GM23248 (cell line): ENCODE results near the gene WLS. TPM values are rescaled to one million over a fixed set of nuclear protein-coding genes. Genes with fewer than 3 reads are reported as not detected.

ENCODE experiments used
- DNase-seq: peaks from one replicate; pipeline ENCODE4 v3.0.0-alpha.2; 2015
- H2AFZ ChIP-seq: fragments of 200-600 bp; sonication (generic); 2 replicates; pipeline ENCODE4 v1.6.1; 2016; ENCODE audit warnings: antibody characterized with exemption
- H3F3A ChIP-seq: fragments of 200-600 bp; sonication (generic); 2 replicates; pipeline ENCODE4 v1.6.1; 2016; ENCODE audit warnings: mild to moderate bottlenecking, antibody characterized with exemption, mixed run types; ENCODE audit not compliant: insufficient read depth
- H3K27ac ChIP-seq: fragments of 200-600 bp; sonication (generic); 2 replicates; pipeline ENCODE4 v1.5.1; 2016; ENCODE audit warnings: mild to moderate bottlenecking
- H3K27me3 ChIP-seq: fragments of 200-600 bp; sonication (generic); replicated peaks from 2 replicates; pipeline ENCODE4 v1.6.1; 2016; ENCODE audit warnings: mild to moderate bottlenecking; ENCODE audit not compliant: insufficient read depth
- H3K36me3 ChIP-seq: fragments of 200-600 bp; sonication (generic); 2 replicates; pipeline ENCODE4 v1.6.1; 2016; ENCODE audit warnings: low read depth, mild to moderate bottlenecking
- H3K4me1 ChIP-seq: fragments of 200-600 bp; sonication (generic); 2 replicates; pipeline ENCODE4 v1.6.1; 2016; ENCODE audit warnings: mild to moderate bottlenecking; ENCODE audit not compliant: insufficient read depth
- H3K4me2 ChIP-seq: fragments of 200-600 bp; sonication (generic); one replicate; pipeline ENCODE4 v1.6.1; 2016; ENCODE audit warnings: mild to moderate bottlenecking; ENCODE audit not compliant: unreplicated experiment
- H3K4me3 ChIP-seq: fragments of 200-600 bp; sonication (generic); 2 replicates; pipeline ENCODE4 v1.5.1; 2016; ENCODE audit warnings: mild to moderate bottlenecking
- H3K79me2 ChIP-seq: fragments of 200-600 bp; sonication (generic); 2 replicates; pipeline ENCODE4 v1.6.1; 2016; ENCODE audit warnings: mild to moderate bottlenecking; ENCODE audit not compliant: insufficient read depth
- H3K9ac ChIP-seq: fragments of 200-600 bp; sonication (generic); 2 replicates; pipeline ENCODE4 v1.6.1; 2016; ENCODE audit warnings: mild to moderate bottlenecking
- H3K9me2 ChIP-seq: fragments of 200-600 bp; sonication (generic); 2 replicates; pipeline ENCODE4 v1.6.1; 2016; ENCODE audit warnings: mixed run types, mild to moderate bottlenecking, moderate library complexity; ENCODE audit not compliant: insufficient read depth
- H3K9me3 ChIP-seq: fragments of 200-600 bp; sonication (generic); one replicate; pipeline ENCODE4 v1.6.1; 2017; ENCODE audit warnings: low read depth
- H4K20me1 ChIP-seq: fragments of 200-600 bp; sonication (generic); 2 replicates; pipeline ENCODE4 v1.6.0; 2016; ENCODE audit not compliant: insufficient read depth
- EZH2 ChIP-seq: fragments of 200-600 bp; sonication (generic); IDR thresholded peaks from 2 replicates; pipeline ENCODE4 v1.6.1; 2018; ENCODE audit warnings: antibody characterized with exemption, mild to moderate bottlenecking; ENCODE audit not compliant: insufficient read depth, poor library complexity, severe bottlenecking
- EZH2phosphoT487 ChIP-seq: fragments of 200-600 bp; sonication (generic); IDR thresholded peaks from 2 replicates; pipeline ENCODE4 v1.6.1; 2018; ENCODE audit warnings: antibody characterized with exemption, moderate library complexity, mild to moderate bottlenecking, low read depth; ENCODE audit not compliant: insufficient read depth
- WGBS, 2 experiments: methylation state at CpG; one replicate each; pipeline ENCODE4 v1.1.6; 2015 to 2017; ENCODE audit warnings: low lambda C conversion rate in 2 of 2, low coverage in 1 of 2; ENCODE audit errors: missing lambda C conversion rate in 2 of 2; 5-methylcytosine and 5-hydroxymethylcytosine counted together
- in situ Hi-C: fragments of 300-500 bp; cut with MboI; formaldehyde crosslinking; loops from 2 replicates; pipeline ENCODE4 v1.15.0; 2020
- polyA plus RNA-seq: library from polyadenylated mRNA; unstranded; fragments of >200 nt; fragmentation: Nextera tagmentation; extraction: Ambion mirVana; gene quantifications from 2 replicates; pipeline ENCODE4 v1.2.1, GENCODE V29; 2016
- total RNA-seq: library from RNA; depleted of rRNA; stranded (reverse); fragments of >200 nt; shearing (Covaris generic); gene quantifications from 2 replicates; pipeline ENCODE4 v1.2.3, GENCODE V29; 2014

WLS gene
- total and polyA plus RNA-seq, 2 experiments from 2014 or later: 26.7 to 36.4 TPM

DNA sequence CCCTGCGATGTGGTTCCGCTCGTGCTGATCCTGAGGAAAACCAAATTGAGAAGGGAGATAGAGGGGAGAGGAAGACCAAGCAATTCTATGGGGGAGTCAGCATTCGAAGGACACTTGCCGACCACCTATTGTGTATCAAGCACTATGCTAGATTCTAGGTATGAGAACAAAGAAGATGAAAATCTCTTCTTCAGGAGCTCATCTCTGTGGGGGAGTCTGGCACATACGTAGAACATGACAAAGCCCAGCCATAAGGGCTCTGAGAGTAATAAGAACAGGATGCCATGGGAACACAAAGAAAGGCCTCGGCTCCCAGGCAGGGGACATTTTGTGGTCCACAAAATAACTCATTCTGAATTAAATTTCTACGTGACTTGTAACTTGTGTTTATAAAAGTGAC is 83.7 kb downstream of the WLS start:
- H3F3A ChIP-seq: 0 out of 2 replicates have a peak, but pooled peaks cover 4% of the 10 kb centered on the region
- no peak overlapping the region for H3K4me3 ChIP-seq
- no peak overlapping the region for H2AFZ ChIP-seq
- no peaks in the 10 kb centered on the region for H4K20me1 ChIP-seq
- no peak overlapping the region for H3K4me2 ChIP-seq
- TF ChIP-seq EZH2: no peak
- no peak for TF ChIP-seq EZH2phosphoT487
- no peaks in the 10 kb centered on the region for H3K9me3 ChIP-seq
- H3K36me3 ChIP-seq: peaks cover 9% of the 10 kb centered on the region; the same call in 1 of the 2 replicates
- WGBS, 2 experiments: 96 to 97% methylated on average over 8 of the region's 8 CpGs
- in situ Hi-C loops: no loop called here
- H3K27ac ChIP-seq: no peak overlapping the region
- H3K9me2 ChIP-seq: no peaks in the 10 kb centered on the region
- H3K9ac ChIP-seq: no peak overlapping the region
- H3K27me3 ChIP-seq: no peaks in the 10 kb centered on the region
- DNase-seq: no peak
- no peaks in the 10 kb centered on the region for H3K4me1 ChIP-seq
- no peaks in the 10 kb centered on the region for H3K79me2 ChIP-seq

GRCh38 chr1:68147534-68148171 is 84.7 kb downstream of the WLS start:
- in situ Hi-C loops: no loop called here
- Histone ChIP-seq H3K9me2 (no peaks in the 10 kb centered on the region), H3K79me2 (no peaks in the 10 kb centered on the region), H3K27me3 (no peaks in the 10 kb centered on the region), H3K36me3 (peaks cover 14% of the 10 kb centered on the region; the same call in 1 of the 2 replicates), H2AFZ (no peak overlapping the region), H3K27ac (no peak overlapping the region), H3K9me3 (no peaks in the 10 kb centered on the region), H3F3A (0 out of 2 replicates have a peak, but pooled peaks cover 4% of the 10 kb centered on the region), H3K4me1 (no peaks in the 10 kb centered on the region), H3K9ac (no peak overlapping the region), H3K4me3 (no peak overlapping the region), H3K4me2 (no peak overlapping the region), H4K20me1 (no peaks in the 10 kb centered on the region)
- TF ChIP-seq EZH2 (no peak), EZH2phosphoT487 (no peak)
- DNase-seq: no peak
- WGBS, 2 experiments: 85 to 88% methylated on average over 4 of the region's 4 CpGs

DNA sequence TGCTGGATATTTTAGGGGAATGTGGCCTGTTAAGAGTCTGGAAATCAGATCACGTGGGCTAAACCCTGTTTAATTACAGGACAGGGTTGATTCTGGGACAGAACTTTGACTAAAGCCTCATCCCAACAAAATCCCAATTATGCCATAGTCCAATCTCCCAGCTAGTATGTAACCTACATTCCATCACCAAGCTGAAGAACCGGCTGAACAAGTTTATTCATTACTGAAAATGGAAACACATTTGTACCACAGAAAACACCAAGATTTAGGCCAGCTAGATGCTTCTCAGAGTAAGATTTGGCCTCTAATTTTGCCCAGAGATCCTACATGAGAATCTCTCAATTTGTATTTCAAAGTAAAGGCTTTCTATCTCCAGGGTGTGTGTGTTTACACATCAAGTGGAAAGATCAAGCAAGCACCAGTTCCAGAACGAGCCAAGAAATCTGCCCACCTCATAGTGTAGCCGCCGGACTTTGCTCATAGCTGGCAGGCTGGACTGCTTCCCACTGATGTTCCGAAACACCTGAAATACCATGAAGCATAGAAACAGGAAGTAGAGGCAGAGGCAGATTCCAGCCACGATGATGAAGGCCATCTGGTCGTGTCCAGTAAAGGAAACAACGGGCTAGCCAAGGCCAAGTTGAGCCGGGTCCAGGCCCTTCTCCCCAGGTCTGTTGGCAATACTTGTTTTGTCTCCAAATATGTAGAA is 86.8 kb downstream of the WLS start:
- no peak for DNase-seq
- no peak overlapping the region for H2AFZ ChIP-seq
- H3K36me3 ChIP-seq: peaks cover 6% of the 10 kb centered on the region; the same call in 1 of the 2 replicates
- no peaks in the 10 kb centered on the region for H3K9me3 ChIP-seq
- H3K4me2 ChIP-seq: no peak overlapping the region
- WGBS, 2 experiments: 81 to 82% methylated on average over 10 of the region's 10 CpGs
- no peaks in the 10 kb centered on the region for H4K20me1 ChIP-seq
- no peak overlapping the region for H3K9ac ChIP-seq
- H3K79me2 ChIP-seq: no peaks in the 10 kb centered on the region
- H3K27me3 ChIP-seq: no peaks in the 10 kb centered on the region
- H3K27ac ChIP-seq: no peak overlapping the region
- H3F3A ChIP-seq: no peaks in the 10 kb centered on the region
- TF ChIP-seq EZH2: no peak
- no peak for TF ChIP-seq EZH2phosphoT487
- no peaks in the 10 kb centered on the region; the same call in 1 of the 2 replicates for H3K4me1 ChIP-seq
- no peaks in the 10 kb centered on the region for H3K9me2 ChIP-seq
- no peak overlapping the region for H3K4me3 ChIP-seq
- in situ Hi-C loops: no loop called here

- no peak for DNase-seq
- Histone ChIP-seq H3K9me2 (no peaks in the 10 kb centered on the region), H3K4me2 (no peak overlapping the region), H3K9ac (no peak overlapping the region), H4K20me1 (no peaks in the 10 kb centered on the region), H3K9me3 (no peaks in the 10 kb centered on the region), H2AFZ (no peak overlapping the region), H3K79me2 (no peaks in the 10 kb centered on the region), H3K27me3 (no peaks in the 10 kb centered on the region), H3K4me3 (no peak overlapping the region), H3K4me1 (no peaks in the 10 kb centered on the region; the same call in 1 of the 2 replicates), H3K36me3 (peaks cover 6% of the 10 kb centered on the region; the same call in 1 of the 2 replicates), H3F3A (no peaks in the 10 kb centered on the region), H3K27ac (no peak overlapping the region)
- WGBS, 2 experiments: 97 to 98% methylated on average over 4 of the region's 4 CpGs
- TF ChIP-seq EZH2phosphoT487 (no peak), EZH2 (no peak)
- in situ Hi-C loops: no loop called here
These were observed 87.5 kb downstream of the WLS start for GRCh38 chr1:68144856-68145255.
